Measurements from ENCODE around the gene ADAM12.

DNA sequence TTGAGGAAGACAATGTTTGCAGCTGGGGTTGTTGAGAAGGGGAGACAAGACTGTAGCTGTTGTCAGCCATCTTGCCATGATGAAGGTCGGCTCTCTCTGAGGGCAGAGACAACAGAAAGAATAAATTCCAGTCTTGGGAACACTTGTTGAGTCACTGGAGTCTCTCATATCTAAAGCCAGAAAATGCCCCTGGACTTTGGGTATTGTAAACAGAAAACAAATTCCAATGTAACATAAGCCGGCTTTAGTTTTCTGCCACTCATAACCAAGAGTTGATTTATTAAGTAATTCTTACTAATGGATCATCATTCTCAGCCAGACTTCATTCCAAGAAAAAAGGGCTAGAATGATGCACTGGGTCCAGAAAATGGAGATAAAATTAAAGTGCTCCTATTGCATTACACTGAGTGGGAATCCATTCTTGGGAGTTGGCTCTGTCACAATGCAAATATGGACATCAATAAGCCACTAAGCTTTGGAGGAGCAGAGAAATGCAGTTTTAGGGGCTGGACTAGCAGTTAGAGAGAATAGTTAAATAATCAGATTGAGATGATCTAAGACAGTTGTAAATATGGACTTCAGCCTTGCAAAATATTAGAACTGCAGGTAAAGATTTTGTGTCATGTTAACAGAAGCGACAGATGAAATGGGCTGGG is 78.9 kb downstream of the ADAM12 start:
- TF ChIP-seq, protein P1, sequence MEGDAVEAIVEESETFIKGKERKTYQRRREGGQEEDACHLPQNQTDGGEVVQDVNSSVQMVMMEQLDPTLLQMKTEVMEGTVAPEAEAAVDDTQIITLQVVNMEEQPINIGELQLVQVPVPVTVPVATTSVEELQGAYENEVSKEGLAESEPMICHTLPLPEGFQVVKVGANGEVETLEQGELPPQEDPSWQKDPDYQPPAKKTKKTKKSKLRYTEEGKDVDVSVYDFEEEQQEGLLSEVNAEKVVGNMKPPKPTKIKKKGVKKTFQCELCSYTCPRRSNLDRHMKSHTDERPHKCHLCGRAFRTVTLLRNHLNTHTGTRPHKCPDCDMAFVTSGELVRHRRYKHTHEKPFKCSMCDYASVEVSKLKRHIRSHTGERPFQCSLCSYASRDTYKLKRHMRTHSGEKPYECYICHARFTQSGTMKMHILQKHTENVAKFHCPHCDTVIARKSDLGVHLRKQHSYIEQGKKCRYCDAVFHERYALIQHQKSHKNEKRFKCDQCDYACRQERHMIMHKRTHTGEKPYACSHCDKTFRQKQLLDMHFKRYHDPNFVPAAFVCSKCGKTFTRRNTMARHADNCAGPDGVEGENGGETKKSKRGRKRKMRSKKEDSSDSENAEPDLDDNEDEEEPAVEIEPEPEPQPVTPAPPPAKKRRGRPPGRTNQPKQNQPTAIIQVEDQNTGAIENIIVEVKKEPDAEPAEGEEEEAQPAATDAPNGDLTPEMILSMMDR (IDR thresholded peaks at IDR 0.05; ENCODE audit: low read depth, low read length), result no peak
- TF ChIP-seq EZH2phosphoT487 (IDR thresholded peaks at IDR 0.05; ENCODE audit: low read depth), result no peak

Data from OCI-LY3 (cell line).